Daoy (cell line): ENCODE measurements around the gene PKNOX2. TPM values are rescaled to one million over a fixed set of nuclear protein-coding genes. Genes with fewer than 3 reads are reported as not detected.

ENCODE experiments used
- DNase-seq: peaks from one replicate; pipeline ENCODE4 v3.0.0-alpha.2; 2015; ENCODE audit warnings: low read depth
- total RNA-seq: library from RNA; depleted of rRNA; stranded (reverse); fragments of >200 nt; shearing (Covaris generic); gene quantifications from 2 replicates; pipeline ENCODE4 v1.2.3, GENCODE V29; 2014

Gene PKNOX2
- total RNA-seq, 1 experiment from 2014 or later: 1.4 TPM

GRCh38 chr11:125337836-125338834 lies 173.6 kb downstream of the PKNOX2 start:
- DNase-seq: no peak

- DNase-seq: peak; percentile 18
These were observed 174.6 kb downstream of the PKNOX2 start for GRCh38 chr11:125338886-125339811.

- no peak for DNase-seq
These were observed 177.1 kb downstream of the PKNOX2 start for GRCh38 chr11:125341676-125342075.

GRCh38 chr11:125342281-125342930 lies 177.9 kb downstream of the PKNOX2 start:
- DNase-seq: no peak

GRCh38 chr11:125343086-125343717 lies 178.7 kb downstream of the PKNOX2 start:
- DNase-seq: no peak

GRCh38 chr11:125343718-125344131 lies 179.2 kb downstream of the PKNOX2 start:
- DNase-seq: peak; percentile 33

GRCh38 chr11:125344846-125345420 lies 180.4 kb downstream of the PKNOX2 start:
- no peak for DNase-seq

- DNase-seq: peak; percentile 75
These were observed 181.0 kb downstream of the PKNOX2 start for GRCh38 chr11:125345421-125346178.

- DNase-seq: no peak
These were observed 181.6 kb downstream of the PKNOX2 start for GRCh38 chr11:125346179-125346530.

- no peak for DNase-seq
These were observed 182.2 kb downstream of the PKNOX2 start for GRCh38 chr11:125346565-125347260.

- DNase-seq: no peak
These were observed 182.7 kb downstream of the PKNOX2 start for GRCh38 chr11:125347261-125347585.

GRCh38 chr11:125348141-125348651 lies 183.6 kb downstream of the PKNOX2 start:
- no peak for DNase-seq

- peak; percentile 43 for DNase-seq
These were observed 184.2 kb downstream of the PKNOX2 start for GRCh38 chr11:125348674-125349309.

GRCh38 chr11:125350206-125351032 lies 185.9 kb downstream of the PKNOX2 start:
- DNase-seq: no peak

GRCh38 chr11:125351033-125351867 lies 186.7 kb downstream of the PKNOX2 start:
- DNase-seq: no peak

GRCh38 chr11:125351868-125352250 lies 187.3 kb downstream of the PKNOX2 start:
- DNase-seq: no peak

- no peak for DNase-seq
These were observed 192.2 kb downstream of the PKNOX2 start for GRCh38 chr11:125356797-125357196.
